Measurements from ENCODE around the gene KLK15.
A peak's percentile ranks its signal among the peaks of the same experiment; 100 is the strongest.
"Not testable (repeated sequence)": the region's sequence is repeated elsewhere in the genome, so short reads cannot be mapped to it uniquely, and the experiment has no call there.

KLK15 gene

GRCh38 chr19:50821248-50821612 is 12.1 kb downstream of the KLK15 start:
- no peak for DNase-seq (ENCODE audit: low read depth in 2 of 2, low spot score in 1 of 2)

GRCh38 chr19:50820549-50821247 is 12.7 kb downstream of the KLK15 start:
- DNase-seq (ENCODE audit: low read depth in 2 of 2, low spot score in 1 of 2): no peak

- DNase-seq (ENCODE audit: low read depth in 2 of 2, low spot score in 1 of 2): no peak
These were observed 13.3 kb downstream of the KLK15 start for GRCh38 chr19:50820086-50820485.

- no peak for DNase-seq (ENCODE audit: low read depth in 2 of 2, low spot score in 1 of 2)
These were observed 13.7 kb downstream of the KLK15 start for GRCh38 chr19:50819636-50820035.

GRCh38 chr19:50818859-50819472 is 14.4 kb downstream of the KLK15 start:
- DNase-seq (ENCODE audit: low read depth in 2 of 2, low spot score in 1 of 2): no peak

GRCh38 chr19:50817941-50818858 is 15.2 kb downstream of the KLK15 start:
- peak in 1 of 2 donors; percentile 9 for DNase-seq (ENCODE audit: low read depth in 2 of 2, low spot score in 1 of 2)

GRCh38 chr19:50815439-50815838 is 17.9 kb downstream of the KLK15 start:
- no peak for DNase-seq (ENCODE audit: low read depth in 2 of 2, low spot score in 1 of 2)

- no peak for DNase-seq (ENCODE audit: low read depth in 2 of 2, low spot score in 1 of 2)
These were observed 18.5 kb downstream of the KLK15 start for GRCh38 chr19:50814883-50815282.

GRCh38 chr19:50812474-50812873 is 20.9 kb downstream of the KLK15 start:
- no peak for DNase-seq (ENCODE audit: low read depth in 2 of 2, low spot score in 1 of 2)

- not testable (repeated sequence) for DNase-seq (ENCODE audit: low read depth in 2 of 2, low spot score in 1 of 2)
These were observed 21.6 kb downstream of the KLK15 start for GRCh38 chr19:50811622-50812238.

GRCh38 chr19:50808856-50809255 is 24.5 kb downstream of the KLK15 start:
- DNase-seq (ENCODE audit: low read depth in 2 of 2, low spot score in 1 of 2): no peak

GRCh38 chr19:50804420-50805272 is 28.7 kb downstream of the KLK15 start:
- DNase-seq (ENCODE audit: low read depth in 2 of 2, low spot score in 1 of 2): peak; percentile 90 to 94

GRCh38 chr19:50803633-50804419 is 29.5 kb downstream of the KLK15 start:
- no peak for DNase-seq (ENCODE audit: low read depth in 2 of 2, low spot score in 1 of 2)

- DNase-seq (ENCODE audit: low read depth in 2 of 2, low spot score in 1 of 2): no peak
These were observed 32.3 kb downstream of the KLK15 start for GRCh38 chr19:50801107-50801506.

- DNase-seq (ENCODE audit: low read depth in 2 of 2, low spot score in 1 of 2): no peak
These were observed 33.9 kb downstream of the KLK15 start for GRCh38 chr19:50799547-50799851.

GRCh38 chr19:50798659-50799546 is 34.5 kb downstream of the KLK15 start:
- DNase-seq (ENCODE audit: low read depth in 2 of 2, low spot score in 1 of 2): no peak

GRCh38 chr19:50797781-50798658 is 35.4 kb downstream of the KLK15 start:
- DNase-seq (ENCODE audit: low read depth in 2 of 2, low spot score in 1 of 2): no peak

GRCh38 chr19:50797429-50797780 is 36.0 kb downstream of the KLK15 start:
- no peak for DNase-seq (ENCODE audit: low read depth in 2 of 2, low spot score in 1 of 2)
